K562 (cell line): ENCODE results near the gene SCN7A. TPM values are rescaled to one million over a fixed set of nuclear protein-coding genes. Genes with fewer than 3 reads are reported as not detected.

Experiments used
- AFF4 ChIP-seq: sonication (generic); formaldehyde crosslinking; IDR thresholded peaks from 2 replicates; pipeline ENCODE4 v1.8.0; 2023; ENCODE audit warnings: mild to moderate bottlenecking, missing genetic modification reagents
- BHLHE40 ChIP-seq: IDR thresholded peaks from 2 replicates; pipeline ENCODE4 v1.6.1; 2011; ENCODE audit warnings: low read length, improper control_type of control experiment
- CHD2 ChIP-seq: IDR thresholded peaks from 2 replicates; pipeline ENCODE4 v1.6.1; 2011; ENCODE audit warnings: low read depth, low read length
- GABPB1 ChIP-seq: sonication (generic); formaldehyde crosslinking; IDR thresholded peaks from 2 replicates; pipeline ENCODE4 v1.8.0; 2022; ENCODE audit warnings: mild to moderate bottlenecking, missing genetic modification reagents
- HMGXB4 ChIP-seq: sonication (generic); formaldehyde crosslinking; IDR thresholded peaks from 2 replicates; pipeline ENCODE4 v1.8.1; 2023; ENCODE audit warnings: mild to moderate bottlenecking, missing genetic modification reagents
- KDM1A ChIP-seq, 2 experiments: fragments of 450-650 bp; IDR thresholded peaks; 2 replicates each; pipeline ENCODE4 v1.6.1; 2016; ENCODE audit warnings: mild to moderate bottlenecking in 2 of 2
- MCM3 ChIP-seq: fragments of 450-650 bp; IDR thresholded peaks from 2 replicates; pipeline ENCODE4 v1.6.1; 2016
- MEF2A ChIP-seq: IDR thresholded peaks from 2 replicates; pipeline ENCODE4 v1.6.1; 2011; ENCODE audit warnings: low read depth, mild to moderate bottlenecking, low read length, moderate library complexity; ENCODE audit not compliant: control insufficient read depth
- RUNX1 ChIP-seq: sonication (generic); IDR thresholded peaks from 2 replicates; pipeline ENCODE4 v1.6.1; 2016; ENCODE audit warnings: antibody characterized with exemption, low read depth
- SRSF3 ChIP-seq: fragments of 200-400 bp; formaldehyde crosslinking; IDR thresholded peaks from 2 replicates; pipeline ENCODE4 v1.6.1; 2016; ENCODE audit warnings: mild to moderate bottlenecking, low read length, moderate library complexity; ENCODE audit not compliant: insufficient read depth
- TBP ChIP-seq: optimal IDR thresholded peaks from 2 replicates; pipeline ENCODE3; 2011; ENCODE audit warnings: low read depth, low read length, improper control_type of control experiment
- TSHZ1 ChIP-seq: fragments of 250-450 bp; sonication (Bioruptor Pico); IDR thresholded peaks from 2 replicates; pipeline ENCODE4 v1.4.0; 2020; ENCODE audit warnings: mild to moderate bottlenecking, moderate library complexity
- ZBTB26 ChIP-seq: fragments of 450-650 bp; formaldehyde crosslinking; IDR thresholded peaks from 2 replicates; pipeline ENCODE4 v1.4.0; 2022; ENCODE audit warnings: missing genetic modification characterization
- ZNF589 ChIP-seq: fragments of 200-800 bp; sonication (Bioruptor generic); IDR thresholded peaks from 2 replicates; pipeline ENCODE4 v1.6.1; 2016; ENCODE audit warnings: low read depth, missing genetic modification characterization, missing compliant biosample characterization
- ZNF830 ChIP-seq: fragments of 250-450 bp; sonication (Bioruptor Pico); IDR thresholded peaks from 2 replicates; pipeline ENCODE4 v1.5.0; 2021; ENCODE audit warnings: mild to moderate bottlenecking
- polyA plus RNA-seq, 8 experiments: library from polyadenylated mRNA; depleted of rRNA in 4 of 8; stranded (reverse) in 5 of 8; unstranded in 3 of 8; fragments of >200 nt; fragmentation: Nextera tagmentation in 2 of 8; fragmentation: Illumina TruSeq in 1 of 8; extraction: Ambion mirVana in 2 of 8; extraction: Trizol in 1 of 8; gene quantifications; 2 replicates each; pipeline versions ENCODE4 v1.2.1 to v1.2.3, GENCODE V29; 2011 to 2014; ENCODE audit warnings: inconsistent platforms in 1 of 8, missing spikeins in 1 of 8
- total RNA-seq, 7 experiments: library from RNA; depleted of rRNA in 6 of 7; stranded (reverse); fragments of >200 nt in 6 of 7; fragmentation: Illumina TruSeq in 2 of 7; extraction: Trizol in 2 of 7; gene quantifications; 2 replicates each; pipeline versions ENCODE4 v1.2.1 to v1.2.3, GENCODE V29; 2011 to 2021; ENCODE audit warnings: low replicate concordance in 1 of 7
- TF ChIP-seq, protein P1 (sequence below): fragments of 200-800 bp; sonication (Bioruptor generic); IDR thresholded peaks from 2 replicates; pipeline ENCODE4 v1.6.1; 2017; ENCODE audit warnings: missing genetic modification characterization, missing compliant biosample characterization

Gene SCN7A
- total and polyA plus RNA-seq, 9 of the 15 experiments (the other 6 are each of a cell fraction or from before 2014, with no cell fraction given): under 0.01 to 0.05 (median 0.03) TPM; not detected in 3

DNA sequence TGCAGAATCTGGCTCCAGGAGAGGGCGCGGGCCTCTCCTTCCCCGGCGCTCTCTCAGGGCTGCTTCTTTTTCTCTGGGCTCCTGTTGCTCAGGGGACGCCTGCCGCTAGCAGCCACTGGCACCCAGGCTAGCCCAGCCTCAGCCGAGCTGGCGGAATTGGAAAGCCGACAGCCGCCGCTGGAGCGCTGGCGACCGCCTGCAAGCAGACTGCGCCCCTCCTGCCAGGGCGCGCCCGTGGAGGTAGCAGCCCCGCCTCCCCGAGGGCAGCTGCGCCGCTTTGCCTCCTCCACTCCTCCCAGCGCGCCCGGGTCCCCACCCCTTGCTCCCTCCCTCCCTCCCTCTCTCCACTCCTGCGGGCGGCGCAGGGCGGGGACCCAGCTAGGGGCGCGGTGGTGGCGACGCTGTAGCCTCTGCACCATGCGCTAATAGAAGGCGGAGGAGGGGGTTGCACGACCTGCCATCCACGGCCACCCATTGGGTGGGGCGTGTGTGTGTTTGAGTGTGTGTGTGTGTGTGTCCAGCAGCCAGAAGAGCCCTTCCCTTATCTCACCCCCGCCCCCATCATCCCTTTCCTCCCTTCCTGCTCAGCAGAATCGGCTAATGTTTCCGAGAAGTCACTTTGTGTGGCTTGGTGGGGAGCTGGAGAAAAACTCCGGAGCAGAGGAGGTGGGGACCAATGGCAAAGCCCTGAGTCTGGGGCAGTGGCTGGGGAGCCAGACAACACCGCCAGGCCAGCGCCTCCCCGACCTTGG lies 118.1 kb downstream of the SCN7A start, which contains the start of gene SCN9A (continued):
- TF ChIP-seq, protein P1, sequence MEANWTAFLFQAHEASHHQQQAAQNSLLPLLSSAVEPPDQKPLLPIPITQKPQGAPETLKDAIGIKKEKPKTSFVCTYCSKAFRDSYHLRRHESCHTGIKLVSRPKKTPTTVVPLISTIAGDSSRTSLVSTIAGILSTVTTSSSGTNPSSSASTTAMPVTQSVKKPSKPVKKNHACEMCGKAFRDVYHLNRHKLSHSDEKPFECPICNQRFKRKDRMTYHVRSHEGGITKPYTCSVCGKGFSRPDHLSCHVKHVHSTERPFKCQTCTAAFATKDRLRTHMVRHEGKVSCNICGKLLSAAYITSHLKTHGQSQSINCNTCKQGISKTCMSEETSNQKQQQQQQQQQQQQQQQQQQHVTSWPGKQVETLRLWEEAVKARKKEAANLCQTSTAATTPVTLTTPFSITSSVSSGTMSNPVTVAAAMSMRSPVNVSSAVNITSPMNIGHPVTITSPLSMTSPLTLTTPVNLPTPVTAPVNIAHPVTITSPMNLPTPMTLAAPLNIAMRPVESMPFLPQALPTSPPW: peak; percentile 100
- TF ChIP-seq CHD2 (peak; percentile 19; the same call in 1 of the 2 replicates), RUNX1 (peak; percentile 81), MCM3 (no peak), TSHZ1 (CRISPR knock-in tag) (no peak), ZNF589 (CRISPR knock-in tag) (peak; percentile 56; the same call in 1 of the 2 replicates), ZNF830 (CRISPR knock-in tag) (no peak), HMGXB4 (no peak), TBP (peak; percentile 29), GABPB1 (CRISPR knock-in tag) (peak; percentile 75), AFF4 (peak; percentile 82; the same call in 1 of the 2 replicates), SRSF3 (no peak), BHLHE40 (peak; percentile 82), MEF2A (no peak), ZBTB26 (CRISPR knock-in tag) (no peak), KDM1A (IDR thresholded peaks at IDR 0.05) (peak; percentile 80 to 88)
